Neural cell (in vitro differentiated cells): Measurements from ENCODE around the gene ARNT2. TPM values are rescaled to one million over a fixed set of nuclear protein-coding genes. Genes with fewer than 3 reads are reported as not detected.

Experiments
- H2AFZ ChIP-seq: fragments of 200-600, 300-800 bp; sonication (generic), shearing (Covaris generic); 2 replicates; pipeline ENCODE4 v1.6.0; 2014; ENCODE audit warnings: low read depth, mild to moderate bottlenecking, antibody characterized with exemption, low read length, moderate library complexity
- H3F3A ChIP-seq: fragments of 200-600 bp; shearing (Covaris generic); 2 replicates; pipeline ENCODE4 v1.6.1; 2016; ENCODE audit warnings: mild to moderate bottlenecking, moderate library complexity, mixed read lengths, antibody characterized with exemption, low read length; ENCODE audit not compliant: insufficient read depth, poor library complexity, severe bottlenecking
- H3K27ac ChIP-seq: fragments of 200-600, 300-800 bp; sonication (generic), shearing (Covaris generic); 2 replicates; pipeline ENCODE4 v1.5.1; 2014; ENCODE audit warnings: mild to moderate bottlenecking, low read length, moderate library complexity
- H3K27me3 ChIP-seq: fragments of 300-800, 200-600 bp; sonication (generic), shearing (Covaris generic); 2 replicates; pipeline ENCODE4 v1.6.0; 2014; ENCODE audit warnings: mild to moderate bottlenecking, low read depth, low read length, moderate library complexity; ENCODE audit not compliant: insufficient read depth
- H3K36me3 ChIP-seq: fragments of 300-800, 200-600 bp; sonication (generic), shearing (Covaris generic); 2 replicates; pipeline ENCODE4 v1.5.1; 2014; ENCODE audit warnings: mild to moderate bottlenecking, antibody characterized with exemption, low read length, moderate library complexity; ENCODE audit not compliant: insufficient read depth
- H3K4me2 ChIP-seq: fragments of 300-800, 200-600 bp; sonication (generic), shearing (Covaris generic); 2 replicates; pipeline ENCODE4 v1.6.0; 2014; ENCODE audit warnings: mild to moderate bottlenecking, low read length
- H3K4me3 ChIP-seq: fragments of 300-800, 200-600 bp; sonication (generic), shearing (Covaris generic); 2 replicates; pipeline ENCODE4 v1.5.1; 2014; ENCODE audit warnings: mild to moderate bottlenecking, low read length, moderate library complexity
- H3K79me2 ChIP-seq: fragments of 200-600 bp; shearing (Covaris generic); replicated peaks from 2 replicates; pipeline ENCODE4 v1.6.0; 2014; ENCODE audit warnings: mild to moderate bottlenecking, low read length, moderate library complexity; ENCODE audit not compliant: insufficient read depth
- H3K9ac ChIP-seq: fragments of 300-800, 200-600 bp; sonication (generic), shearing (Covaris generic); 2 replicates; pipeline ENCODE4 v1.6.1; 2016; ENCODE audit warnings: mild to moderate bottlenecking, low read length, mixed read lengths
- H3K9me2 ChIP-seq: fragments of 200-600 bp; shearing (Covaris generic); 2 replicates; pipeline ENCODE4 v1.6.1; 2016; ENCODE audit warnings: mild to moderate bottlenecking, low read length, mixed read lengths; ENCODE audit not compliant: insufficient read depth
- H3K9me3 ChIP-seq: fragments of 200-600, 300-800 bp; sonication (generic), shearing (Covaris generic); 2 replicates; pipeline ENCODE4 v1.6.1; 2016; ENCODE audit warnings: mild to moderate bottlenecking, mixed run types, low read length, moderate library complexity, mixed read lengths
- H4K20me1 ChIP-seq: fragments of 200-600 bp; shearing (Covaris generic); 2 replicates; pipeline ENCODE4 v1.6.1; 2016; ENCODE audit warnings: mild to moderate bottlenecking, mixed run types; ENCODE audit not compliant: insufficient read depth
- CTCF ChIP-seq: fragments of 450-650 bp; IDR thresholded peaks from 2 replicates; pipeline ENCODE4 v1.5.1; 2014; ENCODE audit warnings: antibody characterized with exemption, mild to moderate bottlenecking, moderate library complexity; ENCODE audit not compliant: poor library complexity, severe bottlenecking
- EP300 ChIP-seq: fragments of 450-650 bp; conservative IDR thresholded peaks from 2 replicates; pipeline ENCODE4 v1.6.1; 2014; ENCODE audit warnings: antibody characterized with exemption, mild to moderate bottlenecking, moderate library complexity; ENCODE audit not compliant: poor library complexity, severe bottlenecking
- EZH2 ChIP-seq: fragments of 200-600, 300-800 bp; shearing (Covaris generic), sonication (generic); IDR thresholded peaks from 2 replicates; pipeline ENCODE4 v1.6.1; 2014; ENCODE audit warnings: antibody characterized with exemption, low read length, borderline replicate concordance, mild to moderate bottlenecking; ENCODE audit not compliant: insufficient read depth, poor library complexity, severe bottlenecking
- MXI1 ChIP-seq: fragments of 450-650 bp; conservative IDR thresholded peaks from 2 replicates; pipeline ENCODE4 v1.6.1; 2014; ENCODE audit warnings: antibody characterized with exemption, mild to moderate bottlenecking; ENCODE audit not compliant: poor library complexity, severe bottlenecking
- POLR2AphosphoS5 ChIP-seq: IDR thresholded peaks from 2 replicates; pipeline ENCODE4 v1.6.1; 2012
- RAD21 ChIP-seq: fragments of 450-650 bp; conservative IDR thresholded peaks from 2 replicates; pipeline ENCODE4 v1.6.1; 2014; ENCODE audit warnings: antibody characterized with exemption, mild to moderate bottlenecking, moderate library complexity
- REST ChIP-seq: IDR thresholded peaks from 2 replicates; pipeline ENCODE4 v1.6.1; 2012; ENCODE audit warnings: borderline replicate concordance
- SMC3 ChIP-seq: fragments of 450-650 bp; conservative IDR thresholded peaks from 2 replicates; pipeline ENCODE4 v1.6.1; 2014; ENCODE audit warnings: antibody characterized with exemption, mild to moderate bottlenecking, moderate library complexity; ENCODE audit not compliant: poor library complexity
- TAF1 ChIP-seq: IDR thresholded peaks from 2 replicates; pipeline ENCODE4 v1.6.1; 2012; ENCODE audit warnings: low read depth
- polyA plus RNA-seq: library from polyadenylated mRNA; depleted of rRNA; stranded (reverse); fragments of >200 nt; gene quantifications from 2 replicates; pipeline ENCODE4 v1.2.3, GENCODE V29; 2014

The ARNT2 gene
- polyA plus RNA-seq, 1 donor from 2014 or later: 41.2 TPM

DNA sequence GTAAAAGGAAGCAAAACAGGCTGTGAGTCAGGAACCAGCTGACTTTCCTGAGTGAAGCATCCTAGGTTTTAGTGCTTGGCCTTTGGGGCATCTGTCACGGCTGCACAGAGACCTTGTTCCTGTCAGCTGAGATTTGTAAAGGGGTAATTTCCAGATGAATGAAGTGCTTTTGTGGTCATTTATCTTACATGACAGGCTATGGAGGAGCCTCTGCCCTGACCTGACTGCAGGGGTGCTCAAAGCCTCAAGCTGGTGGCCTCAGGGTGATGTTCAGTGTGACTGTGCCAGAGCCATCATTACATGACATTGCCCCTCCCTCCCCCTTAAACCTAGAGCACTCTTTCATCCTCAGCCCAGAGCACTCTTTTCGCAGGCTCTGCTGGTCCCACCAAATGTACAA lies 132.5 kb downstream of the ARNT2 start:
- peaks cover 7% of the 10 kb centered on the region for H3K36me3 ChIP-seq
- no peak for TF ChIP-seq POLR2AphosphoS5
- no peak for TF ChIP-seq SMC3
- no peak for TF ChIP-seq MXI1
- no peak for TF ChIP-seq REST
- TF ChIP-seq TAF1: no peak
- H3K4me3 ChIP-seq: no peak overlapping the region
- H3K9me2 ChIP-seq: no peaks in the 10 kb centered on the region
- H3K79me2 ChIP-seq: no peaks in the 10 kb centered on the region
- H3K27me3 ChIP-seq: no peaks in the 10 kb centered on the region
- H3F3A ChIP-seq: no peaks in the 10 kb centered on the region
- no peak overlapping the region for H3K4me2 ChIP-seq
- H3K9ac ChIP-seq: no peak overlapping the region
- H3K27ac ChIP-seq: no peak overlapping the region
- no peak overlapping the region for H2AFZ ChIP-seq
- peaks cover 8% of the 10 kb centered on the region for H3K9me3 ChIP-seq
- H4K20me1 ChIP-seq: no peaks in the 10 kb centered on the region

- H3K79me2 ChIP-seq: no peaks in the 10 kb centered on the region
- TF ChIP-seq POLR2AphosphoS5 (no peak), MXI1 (no peak)
- H2AFZ ChIP-seq: no peak overlapping the region
- H3K36me3 ChIP-seq: peaks cover 6% of the 10 kb centered on the region
- H3K27ac ChIP-seq: no peak overlapping the region
- H3K9me3 ChIP-seq: no peaks in the 10 kb centered on the region
- no peaks in the 10 kb centered on the region for H4K20me1 ChIP-seq
- H3K4me2 ChIP-seq: no peak overlapping the region
- no peaks in the 10 kb centered on the region for H3K27me3 ChIP-seq
- H3K4me3 ChIP-seq: no peak overlapping the region
- no peaks in the 10 kb centered on the region for H3K9me2 ChIP-seq
- no peaks in the 10 kb centered on the region for H3F3A ChIP-seq
- H3K9ac ChIP-seq: no peak overlapping the region
These were observed 140.9 kb downstream of the ARNT2 start for GRCh38 chr15:80545078-80545477.

DNA sequence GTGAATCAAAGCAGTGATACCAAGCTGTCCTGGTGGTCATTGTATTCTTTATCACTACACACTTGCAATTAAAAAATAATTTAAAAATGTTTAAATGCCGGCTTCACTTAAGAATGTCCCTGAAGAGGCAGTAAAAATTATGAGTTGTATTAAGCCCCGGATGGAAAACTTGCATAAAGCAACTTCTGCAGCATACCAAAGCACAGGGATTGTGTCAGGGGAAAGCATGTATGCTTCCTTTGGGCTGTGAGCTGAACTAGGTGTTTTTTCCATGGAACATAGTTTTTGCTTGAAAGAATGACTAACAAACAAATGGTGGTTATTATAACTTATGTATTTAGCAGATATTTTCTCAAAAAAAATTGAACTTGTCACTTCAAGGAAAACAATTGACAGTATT lies 143.1 kb downstream of the ARNT2 start:
- no peak overlapping the region for H3K27ac ChIP-seq
- no peaks in the 10 kb centered on the region for H3F3A ChIP-seq
- H3K4me2 ChIP-seq: no peak overlapping the region
- no peak overlapping the region for H2AFZ ChIP-seq
- H3K27me3 ChIP-seq: no peaks in the 10 kb centered on the region
- H3K36me3 ChIP-seq: peaks cover 9% of the 10 kb centered on the region
- no peaks in the 10 kb centered on the region for H3K79me2 ChIP-seq
- no peak for TF ChIP-seq EZH2
- TF ChIP-seq SMC3: no peak
- TF ChIP-seq REST: no peak
- TF ChIP-seq MXI1: no peak
- no peak for TF ChIP-seq RAD21
- no peak for TF ChIP-seq TAF1
- TF ChIP-seq POLR2AphosphoS5: no peak
- no peak for TF ChIP-seq EP300
- TF ChIP-seq CTCF: no peak
- no peaks in the 10 kb centered on the region for H3K9me2 ChIP-seq
- H3K9me3 ChIP-seq: no peaks in the 10 kb centered on the region
- H4K20me1 ChIP-seq: no peaks in the 10 kb centered on the region
- no peak overlapping the region for H3K4me3 ChIP-seq
- H3K9ac ChIP-seq: no peak overlapping the region
